ENCODE measurements around the gene TANGO6. TPM values are rescaled to one million over a fixed set of nuclear protein-coding genes. Genes with fewer than 3 reads are reported as not detected.

Gene TANGO6
- polyA plus RNA-seq, 3 donors, result 5.5 to 6.8 (median 5.7) TPM

DNA sequence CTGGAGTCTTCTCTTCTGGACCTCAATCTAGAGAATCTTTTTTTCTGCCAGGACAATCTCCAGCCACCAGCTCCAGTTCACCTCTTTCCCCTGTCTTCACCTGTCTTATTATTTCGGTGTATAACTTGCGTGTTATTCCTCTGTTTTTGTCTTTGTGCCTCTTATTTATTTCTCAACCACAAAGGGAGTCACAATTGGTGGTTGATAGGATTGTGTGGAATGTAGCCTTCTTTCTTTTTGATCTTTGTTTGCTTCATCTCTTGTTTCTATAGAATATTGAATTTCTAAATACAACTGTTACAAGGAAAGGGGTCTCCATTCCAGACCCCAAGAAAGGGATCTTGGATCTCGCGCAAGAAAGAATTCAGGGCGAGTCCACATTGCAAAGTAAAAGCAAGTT is 226.2 kb downstream of the TANGO6 start:
- DNase-seq (ENCODE audit: extremely low read depth in 1 of 11, low read depth in 9 of 11, low spot score in 4 of 11), result no peak

DNA sequence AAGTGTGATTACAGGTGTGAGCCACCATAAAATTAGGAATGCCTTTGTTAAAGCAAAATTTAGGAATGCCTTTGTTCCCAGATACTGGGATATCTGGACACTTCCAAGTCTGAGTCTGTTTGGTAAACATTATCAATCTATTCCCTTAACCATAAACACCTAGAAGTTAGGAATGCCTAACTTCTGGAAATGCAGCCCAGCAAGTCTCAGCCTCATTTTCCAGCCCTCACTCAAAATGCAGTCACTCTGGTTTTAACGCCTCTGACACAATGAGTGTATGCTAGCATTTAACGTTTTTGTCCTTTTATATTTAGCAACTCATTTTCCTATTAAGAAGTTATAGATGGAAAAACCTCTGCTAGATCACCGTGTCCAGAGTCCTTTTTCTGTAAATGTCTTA is 227.7 kb downstream of the TANGO6 start:
- DNase-seq (ENCODE audit: extremely low read depth in 1 of 11, low read depth in 9 of 11, low spot score in 4 of 11), result no peak

DNA sequence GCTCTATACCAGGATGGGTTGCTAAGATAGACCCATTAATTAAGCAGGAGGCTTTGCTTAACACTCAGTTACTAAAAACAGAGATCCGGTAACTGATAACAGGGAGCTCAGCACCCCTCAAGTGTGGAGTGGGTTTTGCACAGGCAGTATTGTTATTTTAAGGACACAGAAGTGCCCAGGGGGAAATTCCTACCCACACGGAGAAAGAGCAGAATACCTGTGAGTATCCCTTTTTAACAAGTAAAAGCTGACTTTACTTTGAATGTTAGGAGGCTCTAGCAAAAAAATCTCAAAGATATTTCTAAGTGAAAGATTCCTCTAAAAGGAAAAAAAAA is 229.3 kb downstream of the TANGO6 start:
- DNase-seq (ENCODE audit: extremely low read depth in 1 of 11, low read depth in 9 of 11, low spot score in 4 of 11), result no peak

DNA sequence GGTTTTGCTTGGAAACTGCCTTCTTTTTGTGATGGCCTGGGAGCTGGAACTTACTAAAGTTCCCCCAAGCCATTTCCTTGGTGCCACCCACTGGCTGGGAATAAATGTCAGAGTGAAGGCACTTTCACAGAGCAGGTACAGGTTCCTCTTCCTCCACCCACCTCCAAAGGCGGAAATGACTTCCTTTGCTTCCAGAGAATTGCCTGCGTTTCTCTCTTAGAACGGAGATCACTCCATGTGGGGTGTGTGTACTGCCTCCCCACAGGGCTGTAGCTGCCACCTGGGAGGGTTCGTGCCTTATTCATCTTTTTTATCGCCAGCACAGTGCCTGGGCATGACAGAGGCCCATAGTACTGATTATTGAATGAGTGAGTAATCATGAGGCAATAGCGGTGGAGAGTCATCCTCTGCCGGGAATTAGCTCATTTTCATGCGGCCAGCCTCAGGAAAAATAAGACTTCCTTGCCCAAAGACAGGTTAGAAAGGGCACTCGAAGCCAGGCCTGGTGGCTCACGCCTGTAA is 229.9 kb downstream of the TANGO6 start:
- no peak for DNase-seq (ENCODE audit: extremely low read depth in 1 of 11, low read depth in 9 of 11, low spot score in 4 of 11)

DNA sequence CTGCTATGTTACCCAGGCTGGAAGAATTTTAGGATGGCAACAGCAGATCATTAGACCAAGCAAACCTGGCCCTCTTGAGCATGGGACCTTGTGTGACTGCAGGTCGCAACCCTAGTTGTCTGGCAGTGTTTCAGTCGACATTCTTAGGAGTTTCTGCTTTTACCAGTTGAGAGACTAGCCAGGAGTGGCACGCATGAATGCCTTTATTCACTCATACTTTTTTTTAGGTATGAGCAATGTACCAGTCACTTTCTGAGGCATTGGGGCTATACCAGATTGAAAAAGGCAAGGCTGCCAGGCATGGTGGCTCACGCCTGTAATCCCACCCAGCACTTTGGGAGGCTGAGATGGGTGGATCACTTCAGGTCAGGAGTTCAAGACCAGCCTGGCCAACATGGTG is 233.9 kb downstream of the TANGO6 start:
- no peak for DNase-seq (ENCODE audit: extremely low read depth in 1 of 11, low read depth in 9 of 11, low spot score in 4 of 11)

DNA sequence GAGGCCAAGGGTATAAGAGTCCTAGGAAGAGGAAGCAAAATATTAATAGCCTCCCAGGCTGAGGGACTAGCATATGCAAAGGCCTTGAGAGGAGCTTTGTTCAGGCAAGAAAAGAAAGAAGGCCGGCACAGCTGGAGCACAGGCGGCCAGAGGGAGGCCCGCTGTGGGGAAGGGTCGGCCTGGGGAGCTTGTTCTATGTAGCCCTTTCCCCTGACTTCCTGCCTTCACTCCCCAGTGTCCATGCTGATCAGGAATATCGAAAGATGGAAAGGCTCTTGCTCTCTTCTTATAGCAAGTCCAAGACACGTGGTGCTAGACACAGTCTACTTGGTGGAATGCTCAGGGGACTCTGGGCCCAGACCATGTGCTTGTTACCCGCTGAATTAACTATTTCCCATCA is 234.7 kb downstream of the TANGO6 start:
- DNase-seq (ENCODE audit: extremely low read depth in 1 of 11, low read depth in 9 of 11, low spot score in 4 of 11), result no peak

DNA sequence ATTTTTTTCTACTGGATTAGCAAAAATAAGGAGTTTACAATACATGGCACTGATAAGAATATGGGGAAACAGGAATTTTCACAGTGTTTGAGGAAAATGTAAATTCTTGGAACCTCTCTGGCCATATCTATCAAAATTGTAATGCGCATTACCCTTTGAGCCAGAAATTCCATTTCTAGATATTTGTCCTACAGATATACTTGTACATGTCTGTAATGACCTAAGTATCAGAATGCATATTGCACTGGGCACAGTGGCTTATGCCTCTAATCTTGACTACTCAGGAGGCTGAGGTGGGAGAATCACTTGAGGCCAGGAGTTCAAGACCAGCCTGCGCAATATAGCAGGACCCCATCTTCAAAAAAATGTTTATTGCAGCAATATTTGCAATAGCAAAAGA is 236.4 kb downstream of the TANGO6 start:
- DNase-seq (ENCODE audit: extremely low read depth in 1 of 11, low read depth in 9 of 11, low spot score in 4 of 11), result no peak

DNA sequence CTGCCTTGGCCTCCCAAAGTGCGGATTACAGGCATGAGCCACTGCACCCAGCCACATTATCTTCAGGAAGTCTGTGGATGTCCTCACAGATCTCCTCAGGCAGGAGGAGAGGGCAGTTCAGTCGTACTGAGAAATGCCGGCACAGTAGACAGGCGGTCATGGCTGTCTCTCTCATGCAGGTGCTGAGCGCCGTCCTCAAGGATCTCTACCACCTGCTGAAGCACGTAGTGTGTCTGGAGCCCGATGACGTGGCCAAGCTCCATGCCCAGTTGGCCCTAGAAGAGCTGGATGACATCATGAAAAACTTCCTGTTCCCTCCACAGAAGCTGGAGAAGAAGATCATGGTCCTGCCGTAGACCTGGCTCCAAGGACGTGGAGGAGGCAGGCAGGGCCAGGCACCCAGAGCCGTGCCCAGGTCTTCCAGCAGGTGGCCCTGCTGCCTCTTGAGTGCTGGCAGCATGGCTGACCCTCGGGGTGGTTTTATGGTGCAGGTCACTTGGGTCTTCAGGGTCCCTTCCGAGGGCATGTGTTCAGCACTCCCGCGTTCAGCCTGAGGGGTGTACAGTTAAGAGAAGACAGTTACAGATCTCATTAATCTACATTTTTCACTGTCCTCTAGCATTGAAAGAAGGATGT is 240.1 kb downstream of the TANGO6 start:
- DNase-seq (ENCODE audit: extremely low read depth in 1 of 11, low read depth in 9 of 11, low spot score in 4 of 11), result no peak

DNA sequence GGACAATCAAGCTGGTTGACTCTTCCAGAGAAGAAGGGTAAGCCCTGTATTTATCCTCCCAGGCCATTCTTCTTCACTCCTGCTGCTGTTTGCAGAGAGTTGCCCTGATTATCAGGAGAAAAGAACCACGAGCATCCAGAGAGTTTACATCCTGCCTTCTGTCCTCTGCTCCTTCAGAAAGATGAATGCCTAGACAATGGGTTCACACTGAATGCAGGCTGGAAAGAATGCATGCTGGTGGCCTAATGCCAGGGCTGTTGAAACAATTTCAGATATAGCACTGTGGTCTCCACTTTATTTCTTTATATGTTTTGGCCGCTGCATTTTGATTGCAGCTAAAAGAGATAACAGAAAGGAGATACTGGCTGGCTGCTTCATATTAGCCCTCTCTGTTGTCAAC is 241.0 kb downstream of the TANGO6 start:
- DNase-seq (ENCODE audit: extremely low read depth in 1 of 11, low read depth in 9 of 11, low spot score in 4 of 11), result no peak

DNA sequence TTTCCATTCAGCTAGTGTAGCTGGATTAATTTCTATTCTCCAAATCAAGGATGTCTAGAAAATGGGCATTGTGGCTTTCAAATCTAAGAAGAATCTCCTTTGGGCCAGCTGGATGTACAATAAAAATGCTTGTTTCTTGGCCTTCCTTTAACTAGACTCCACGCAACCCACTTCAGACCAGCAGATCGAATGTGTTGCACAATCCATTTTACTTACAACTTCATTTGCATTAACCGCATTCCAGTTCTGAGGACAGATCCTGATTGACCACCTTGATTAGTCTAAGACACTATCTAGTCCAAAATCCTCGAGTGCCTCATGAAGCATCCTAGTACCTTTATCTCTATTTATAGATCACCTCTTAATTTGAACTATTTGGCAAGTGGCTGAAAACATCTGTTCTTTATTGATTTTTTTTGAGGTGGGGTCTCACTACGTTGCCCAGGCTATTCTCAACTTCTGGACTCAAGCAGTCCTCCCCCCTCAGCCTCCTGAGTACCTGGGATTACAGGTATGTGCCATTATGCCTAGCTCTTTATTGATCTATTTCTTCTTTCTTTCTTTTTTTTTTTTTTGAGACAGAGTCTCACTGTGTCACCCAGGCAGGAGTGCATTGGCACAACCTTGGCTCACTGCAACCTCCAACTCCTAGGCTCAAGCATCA is 241.8 kb downstream of the TANGO6 start:
- no peak for DNase-seq (ENCODE audit: extremely low read depth in 1 of 11, low read depth in 9 of 11, low spot score in 4 of 11)

DNA sequence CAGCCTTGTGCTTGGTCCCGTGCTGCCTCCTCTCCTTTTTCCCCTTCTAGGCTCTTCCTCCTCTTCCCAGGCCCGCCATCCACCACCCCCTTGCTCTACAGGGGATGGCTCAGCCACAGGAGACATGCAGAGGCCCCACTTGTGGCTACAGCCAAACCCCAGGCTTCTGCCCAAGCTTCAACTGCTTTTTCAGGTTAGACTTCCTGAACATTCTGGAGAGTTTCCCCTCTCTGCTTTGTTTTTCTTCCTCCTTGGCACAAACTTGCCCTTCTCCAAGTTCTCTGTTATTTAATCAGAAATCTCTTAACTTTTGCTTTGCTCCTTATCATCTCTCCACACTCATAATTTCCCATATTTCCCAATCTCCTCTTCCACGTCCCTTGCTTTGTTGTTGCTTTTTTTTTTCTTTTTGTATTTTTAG is 243.8 kb downstream of the TANGO6 start:
- no peak for DNase-seq (ENCODE audit: extremely low read depth in 1 of 11, low read depth in 9 of 11, low spot score in 4 of 11)

DNA sequence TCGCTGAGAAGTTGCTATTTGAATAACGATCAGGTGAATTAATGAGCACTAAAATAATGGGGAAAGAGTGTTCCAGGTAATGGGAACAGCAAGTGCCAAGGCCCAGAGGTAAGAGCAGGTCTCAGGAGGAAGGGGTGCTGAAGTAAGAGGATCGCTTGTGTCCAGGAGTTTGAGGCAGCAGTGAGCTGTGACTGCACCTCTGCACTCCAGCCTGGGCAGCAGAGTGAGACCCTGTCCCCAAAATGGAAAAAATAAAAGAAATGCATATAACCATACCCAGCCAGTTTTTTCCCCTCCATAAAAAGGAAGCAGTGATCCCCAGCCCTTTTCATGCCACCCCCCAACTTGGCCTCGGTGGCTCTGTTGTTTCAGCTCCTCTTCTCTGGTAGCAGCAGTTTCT is 245.4 kb downstream of the TANGO6 start:
- no peak for DNase-seq (ENCODE audit: extremely low read depth in 1 of 11, low read depth in 9 of 11, low spot score in 4 of 11)

DNA sequence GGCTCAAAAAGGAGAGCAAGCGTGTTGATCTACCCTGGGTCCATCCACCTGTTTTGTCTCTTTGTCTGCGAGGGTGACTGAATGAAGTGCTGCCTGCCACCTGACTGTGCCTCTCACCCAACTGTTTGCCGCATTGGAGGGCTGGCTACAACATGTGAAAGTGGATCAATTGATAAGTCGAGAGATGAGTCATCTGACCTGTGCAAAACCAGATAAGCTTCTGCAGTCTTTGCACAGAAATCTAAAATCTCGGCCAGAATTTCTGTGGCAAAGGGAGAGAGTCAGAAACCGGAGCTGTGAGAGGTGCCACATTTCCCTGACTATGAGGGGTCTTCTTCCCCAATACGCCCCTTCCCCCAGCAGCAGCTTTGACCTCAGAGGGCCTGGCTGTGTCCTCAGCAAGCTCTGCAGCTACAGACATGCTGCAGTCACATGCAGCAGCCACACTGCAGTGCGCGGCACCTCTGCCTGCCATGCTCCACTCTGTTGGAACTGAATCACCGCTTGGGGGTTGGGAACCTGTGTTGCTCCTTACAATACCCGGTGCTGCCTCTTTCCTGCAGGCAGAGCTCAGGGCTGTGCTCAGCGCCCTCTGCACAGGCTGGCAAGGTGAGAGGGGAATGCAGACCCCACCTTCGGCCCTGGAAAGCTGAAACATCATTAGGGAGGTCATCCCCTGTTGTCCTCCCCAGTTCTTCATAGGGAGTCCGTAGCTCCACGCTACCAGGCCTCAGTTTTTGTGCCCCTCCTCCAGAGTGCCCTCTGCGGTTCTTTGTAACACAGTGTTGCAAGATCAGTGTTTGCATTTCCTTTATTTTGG is 246.0 kb downstream of the TANGO6 start:
- no peak for DNase-seq (ENCODE audit: extremely low read depth in 1 of 11, low read depth in 9 of 11, low spot score in 4 of 11)

DNA sequence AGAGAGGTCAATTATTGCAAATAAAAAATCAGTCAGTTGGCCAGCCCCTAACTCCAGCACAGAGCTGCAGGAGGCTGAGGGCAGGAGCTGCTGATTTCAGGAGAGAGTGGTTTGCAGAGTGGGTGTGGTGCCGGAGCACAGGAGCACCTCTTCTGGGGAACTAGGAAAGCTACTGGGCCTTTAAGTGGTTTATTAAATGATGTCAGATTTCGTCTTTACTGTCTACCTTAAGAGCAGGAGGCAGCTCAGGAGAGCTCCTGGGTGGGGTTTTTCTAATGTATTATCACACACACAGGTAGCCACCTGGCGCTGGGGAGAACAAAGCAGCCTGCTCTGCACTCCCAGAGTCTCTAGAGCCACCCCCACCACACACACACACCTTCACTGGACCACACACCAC is 250.6 kb downstream of the TANGO6 start:
- no peak for DNase-seq (ENCODE audit: extremely low read depth in 1 of 11, low read depth in 9 of 11, low spot score in 4 of 11)

DNA sequence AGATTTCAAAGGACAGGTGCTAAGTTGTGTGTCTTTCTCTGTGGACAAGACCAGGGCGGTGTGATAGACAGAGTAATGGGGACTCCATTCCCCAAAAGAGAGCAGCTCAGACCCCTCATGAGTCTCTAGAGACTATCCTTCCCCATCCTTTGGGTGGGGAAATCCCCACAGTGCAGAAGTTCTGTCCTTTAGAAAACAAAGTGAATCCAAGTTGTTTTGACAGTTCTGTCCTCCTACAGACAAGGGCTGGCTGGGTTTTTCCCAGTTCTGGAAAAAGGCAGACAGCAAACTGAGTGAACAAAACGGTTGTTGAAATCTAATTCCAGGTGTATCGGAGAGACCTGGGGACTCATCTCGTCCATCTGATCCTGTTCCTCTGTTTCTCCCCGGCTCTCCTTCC is 251.2 kb downstream of the TANGO6 start:
- no peak for DNase-seq (ENCODE audit: extremely low read depth in 1 of 11, low read depth in 9 of 11, low spot score in 4 of 11)

DNA sequence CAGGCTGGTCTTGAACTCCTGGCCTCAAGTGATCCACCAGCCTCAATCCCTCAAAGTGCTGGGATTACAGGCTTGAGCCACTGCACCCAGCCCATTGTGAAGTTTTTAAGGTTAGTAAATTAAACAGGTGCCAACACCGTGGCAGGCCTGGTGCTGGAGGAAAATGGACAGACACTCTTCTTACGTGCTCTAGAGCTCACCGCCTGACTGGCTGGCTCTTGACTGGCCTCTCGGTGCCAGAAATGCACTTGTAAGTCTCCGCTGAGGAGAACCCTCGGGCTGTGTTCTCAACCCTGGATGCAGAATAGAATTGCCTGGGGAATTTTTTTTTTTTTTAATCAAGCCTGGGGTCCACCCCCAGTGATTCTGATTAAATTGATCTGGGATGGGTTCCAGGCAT is 251.9 kb downstream of the TANGO6 start:
- no peak for DNase-seq (ENCODE audit: extremely low read depth in 1 of 11, low read depth in 9 of 11, low spot score in 4 of 11)

DNA sequence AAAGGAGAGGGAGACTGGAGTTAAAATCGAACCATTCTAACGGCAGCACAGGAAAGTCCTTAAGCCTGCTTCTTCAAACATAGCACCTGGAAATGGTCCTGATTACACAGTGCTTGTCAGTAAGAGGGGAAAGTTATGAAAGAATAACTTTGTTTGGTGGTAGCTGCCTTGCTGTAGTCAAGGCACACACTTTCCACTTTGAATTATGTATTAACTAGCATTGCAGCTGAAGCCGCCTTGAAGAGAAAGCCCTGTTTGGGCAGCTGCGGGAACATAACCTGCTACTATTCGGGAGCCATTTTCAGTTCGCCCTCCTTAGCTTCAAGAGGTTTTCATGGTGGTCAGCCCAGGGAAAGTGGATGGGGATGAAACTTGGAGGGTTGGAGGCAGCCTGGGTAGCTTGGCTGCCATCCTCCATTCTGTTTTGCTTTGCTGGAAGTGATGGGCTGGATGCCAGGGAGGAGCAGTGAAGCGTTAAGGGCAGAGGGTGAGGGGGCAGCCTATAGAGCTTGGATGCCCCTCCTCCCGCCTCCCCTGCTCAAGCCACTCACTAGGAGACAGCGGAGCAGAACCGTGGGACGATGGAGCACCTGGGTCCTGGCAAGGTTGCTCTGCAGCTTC is 256.9 kb downstream of the TANGO6 start:
- no peak for DNase-seq (ENCODE audit: extremely low read depth in 1 of 11, low read depth in 9 of 11, low spot score in 4 of 11)

DNA sequence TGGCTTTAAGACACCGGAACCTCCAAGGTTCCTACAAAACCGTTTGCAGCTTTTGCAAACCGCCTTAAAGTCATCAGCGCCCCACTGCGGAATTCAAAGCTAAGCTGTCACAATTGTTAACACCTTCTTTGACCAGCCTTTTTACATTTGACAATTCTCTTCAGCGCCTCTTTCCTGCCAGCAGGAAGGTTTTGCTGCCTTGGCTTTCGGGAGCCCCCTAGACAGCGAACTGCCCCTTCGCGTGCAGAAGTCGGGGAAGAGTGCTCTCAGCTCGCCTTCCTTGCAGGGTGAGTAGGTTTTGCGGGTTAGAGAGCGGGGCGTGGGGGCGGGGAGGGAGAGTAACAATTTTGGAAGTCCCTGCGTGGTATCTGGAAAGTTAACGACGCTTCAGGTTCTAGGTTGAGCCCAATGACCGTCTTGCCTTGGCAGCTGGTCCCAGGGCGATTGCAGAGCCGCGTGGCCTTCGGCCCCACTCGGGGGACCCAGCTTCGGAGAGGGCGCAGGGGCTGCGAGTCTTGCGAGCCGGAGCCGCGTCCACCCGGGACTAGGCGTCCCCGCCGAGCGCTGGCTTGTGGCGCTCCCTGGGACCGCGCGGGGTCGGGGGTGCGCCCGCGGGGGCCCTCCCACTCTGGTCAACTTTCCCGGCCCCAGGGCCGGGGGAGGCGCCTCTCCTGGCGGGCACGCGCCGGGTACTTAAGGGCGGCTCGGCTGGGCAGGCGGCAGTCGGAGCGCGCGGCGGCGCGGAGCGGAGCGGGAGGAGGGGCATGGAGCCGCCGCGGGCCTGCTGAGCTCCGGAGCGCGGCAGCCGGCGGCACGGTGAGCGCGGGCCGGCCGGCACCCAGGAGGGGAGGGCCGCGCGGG is 262.4 kb downstream of the TANGO6 start, which contains the start of gene HAS3:
Gene HAS3, plus strand, starts transcription at position 153 of the 861 bp plus-strand sequence. CDS start 3,743 bp downstream, outside the sequence.
- DNase-seq (ENCODE audit: extremely low read depth in 1 of 11, low read depth in 9 of 11, low spot score in 4 of 11), result peak in 5 of 11 donors; percentile 52 to 66 (median 62)

All from renal cortex interstitium (tissue), 11 donors.